ENCODE measurements around the gene RLBP1.

Gene RLBP1

GRCh38 chr15:89217686-89218376 lies 3.5 kb downstream of the RLBP1 start:
- H3K9me2 ChIP-seq (replicated peaks; ENCODE audit: control insufficient read depth, low read length): no peaks in the 10 kb centered on the region
- H3K4me3 ChIP-seq (ENCODE audit: low read length): no peak overlapping the region
- H3K36me3 ChIP-seq (ENCODE audit: control insufficient read depth, low read length): no peaks in the 10 kb centered on the region
- H3K9me3 ChIP-seq (ENCODE audit: control insufficient read depth, insufficient read depth, low read length): no peaks in the 10 kb centered on the region
- H3K4me1 ChIP-seq (ENCODE audit: control insufficient read depth, low read length): no peaks in the 10 kb centered on the region
- TF ChIP-seq EZH2phosphoT487 (IDR thresholded peaks at IDR 0.05; ENCODE audit: borderline replicate concordance, low read length) (no peak), CTCF (IDR thresholded peaks at IDR 0.05; ENCODE audit: low read depth, low read length, poor library complexity, severe bottlenecking) (no peak)
- no peak overlapping the region for H3K27ac ChIP-seq (ENCODE audit: low read depth, low read length)
- H3K4me2 ChIP-seq (ENCODE audit: low read length): no peak overlapping the region
- H4K20me1 ChIP-seq (ENCODE audit: control insufficient read depth, insufficient read depth, low read depth, low read length): no peaks in the 10 kb centered on the region
- H3K27me3 ChIP-seq (ENCODE audit: control insufficient read depth, low read length): peaks cover 11% of the 10 kb centered on the region
- no peaks in the 10 kb centered on the region for H3F3A ChIP-seq (ENCODE audit: control insufficient read depth, insufficient read depth)
- H3K79me2 ChIP-seq (ENCODE audit: control insufficient read depth, low read length): no peaks in the 10 kb centered on the region

DNA sequence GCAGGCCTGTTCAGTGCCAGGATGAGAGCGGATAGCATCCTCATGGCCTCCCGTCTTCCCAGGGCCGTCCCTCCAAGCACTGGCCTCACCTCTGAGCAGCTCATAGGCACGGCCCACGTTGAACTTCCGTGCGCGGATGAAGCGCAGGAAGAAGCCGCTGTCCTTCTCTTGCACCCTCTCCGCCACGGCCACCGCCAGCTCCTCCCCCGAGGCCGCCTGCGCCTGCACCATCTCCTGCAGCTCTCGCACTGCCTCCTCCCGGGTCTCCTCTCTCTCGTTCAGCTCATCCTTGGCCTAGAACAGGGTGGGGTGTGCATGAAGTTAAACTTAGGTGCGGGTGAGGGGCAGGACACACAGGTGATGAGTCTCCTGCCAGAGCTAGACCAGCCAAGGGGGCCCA lies 4.3 kb downstream of the RLBP1 start:
- no peaks in the 10 kb centered on the region for H3K79me2 ChIP-seq (ENCODE audit: control insufficient read depth, low read length)
- TF ChIP-seq CTCF (IDR thresholded peaks at IDR 0.05; ENCODE audit: low read depth, low read length, poor library complexity, severe bottlenecking) (no peak), EZH2phosphoT487 (IDR thresholded peaks at IDR 0.05; ENCODE audit: borderline replicate concordance, low read length) (no peak)
- no peaks in the 10 kb centered on the region for H3K4me1 ChIP-seq (ENCODE audit: control insufficient read depth, low read length)
- H3K4me3 ChIP-seq (ENCODE audit: low read length): no peak overlapping the region
- H3K36me3 ChIP-seq (ENCODE audit: control insufficient read depth, low read length): no peaks in the 10 kb centered on the region
- no peaks in the 10 kb centered on the region for H4K20me1 ChIP-seq (ENCODE audit: control insufficient read depth, insufficient read depth, low read depth, low read length)
- H3K9me2 ChIP-seq (replicated peaks; ENCODE audit: control insufficient read depth, low read length): no peaks in the 10 kb centered on the region
- no peak overlapping the region for H3K27ac ChIP-seq (ENCODE audit: low read depth, low read length)
- H3K27me3 ChIP-seq (ENCODE audit: control insufficient read depth, low read length): peaks cover 5% of the 10 kb centered on the region
- H3K4me2 ChIP-seq (ENCODE audit: low read length): no peak overlapping the region
- no peaks in the 10 kb centered on the region for H3K9me3 ChIP-seq (ENCODE audit: control insufficient read depth, insufficient read depth, low read length)
- H3F3A ChIP-seq (ENCODE audit: control insufficient read depth, insufficient read depth): no peaks in the 10 kb centered on the region

DNA sequence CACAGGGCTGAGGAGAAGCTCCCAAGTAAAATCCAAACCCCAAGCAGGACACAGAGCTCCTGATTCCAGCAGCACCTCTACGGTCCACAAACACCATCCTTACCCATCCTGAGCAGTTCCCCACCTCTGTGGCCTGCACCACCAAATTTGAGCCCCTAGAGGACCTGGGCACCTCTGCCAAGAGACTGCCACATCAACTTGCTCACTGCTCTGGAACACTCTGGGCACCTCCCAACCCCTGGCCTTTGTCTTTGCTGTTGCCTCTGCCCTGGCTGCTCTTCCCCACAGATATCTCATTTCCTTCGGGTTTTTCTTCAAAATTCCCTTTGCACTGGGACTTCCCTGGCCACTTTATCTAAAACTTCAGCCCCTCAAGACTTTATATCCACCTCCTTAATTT lies 5.8 kb downstream of the RLBP1 start:
- no peaks in the 10 kb centered on the region for H3K79me2 ChIP-seq (ENCODE audit: control insufficient read depth, low read length)
- no peaks in the 10 kb centered on the region for H3K9me3 ChIP-seq (ENCODE audit: control insufficient read depth, insufficient read depth, low read length)
- TF ChIP-seq CTCF (IDR thresholded peaks at IDR 0.05; ENCODE audit: low read depth, low read length, poor library complexity, severe bottlenecking) (no peak), EZH2phosphoT487 (IDR thresholded peaks at IDR 0.05; ENCODE audit: borderline replicate concordance, low read length) (no peak)
- H4K20me1 ChIP-seq (ENCODE audit: control insufficient read depth, insufficient read depth, low read depth, low read length): no peaks in the 10 kb centered on the region
- H3K27ac ChIP-seq (ENCODE audit: low read depth, low read length): no peak overlapping the region
- peaks cover 9% of the 10 kb centered on the region for H3K27me3 ChIP-seq (ENCODE audit: control insufficient read depth, low read length)
- H3K4me1 ChIP-seq (ENCODE audit: control insufficient read depth, low read length): no peaks in the 10 kb centered on the region
- no peak overlapping the region for H3K4me3 ChIP-seq (ENCODE audit: low read length)
- no peaks in the 10 kb centered on the region for H3K36me3 ChIP-seq (ENCODE audit: control insufficient read depth, low read length)
- H3K4me2 ChIP-seq (ENCODE audit: low read length): no peak overlapping the region
- no peaks in the 10 kb centered on the region for H3F3A ChIP-seq (ENCODE audit: control insufficient read depth, insufficient read depth)
- H3K9me2 ChIP-seq (replicated peaks; ENCODE audit: control insufficient read depth, low read length): no peaks in the 10 kb centered on the region

Measured in DOHH2 (cell line).